Glutamatergic neuron (in vitro differentiated cells): ENCODE results near the gene DNAH9. TPM values are rescaled to one million over a fixed set of nuclear protein-coding genes. Genes with fewer than 3 reads are reported as not detected.

ENCODE experiments used
- DNase-seq: peaks from one replicate; pipeline ENCODE4 v3.0.0; 2022
- H3K27ac Mint-ChIP-seq: one replicate; pipeline ENCODE4 v1.8.0; 2020; ENCODE audit warnings: mild to moderate bottlenecking, mixed read lengths, inconsistent platforms; ENCODE audit not compliant: unreplicated experiment
- H3K27me3 Mint-ChIP-seq: one replicate; pipeline ENCODE4 v1.8.0; 2020; ENCODE audit warnings: mild to moderate bottlenecking, moderate library complexity, mixed read lengths, inconsistent platforms; ENCODE audit not compliant: unreplicated experiment
- H3K36me3 Mint-ChIP-seq: one replicate; pipeline ENCODE4 v1.8.0; 2020; ENCODE audit warnings: mild to moderate bottlenecking, mixed read lengths, inconsistent platforms; ENCODE audit not compliant: unreplicated experiment
- H3K4me1 Mint-ChIP-seq: one replicate; pipeline ENCODE4 v1.8.0; 2020; ENCODE audit warnings: mild to moderate bottlenecking, low read depth, mixed read lengths, inconsistent platforms; ENCODE audit not compliant: unreplicated experiment
- H3K4me3 Mint-ChIP-seq: one replicate; pipeline ENCODE4 v1.8.0; 2020; ENCODE audit warnings: mild to moderate bottlenecking, mixed read lengths, inconsistent platforms; ENCODE audit not compliant: unreplicated experiment
- H3K9me3 Mint-ChIP-seq: one replicate; pipeline ENCODE4 v1.8.0; 2020; ENCODE audit warnings: mild to moderate bottlenecking, moderate library complexity, mixed read lengths, inconsistent platforms; ENCODE audit not compliant: unreplicated experiment
- total RNA-seq: library from RNA; stranded (reverse); fragmentation: NEBNext Ultra II Directional; extraction: Animal tissue kit (Norgen Biotek cat#: 25700); gene quantifications from one replicate; pipeline ENCODE4 v1.2.1, GENCODE V29; 2021; ENCODE audit not compliant: unreplicated experiment
- TF ChIP-seq, protein P1 (sequence below): fragments of 200-600 bp; sonication (generic); IDR thresholded peaks from one replicate; pipeline ENCODE4 v1.5.0; 2021; ENCODE audit not compliant: partially characterized antibody, unreplicated experiment

DNAH9 gene
- total RNA-seq, 1 donor from 2014 or later, result 0.86 TPM

DNA sequence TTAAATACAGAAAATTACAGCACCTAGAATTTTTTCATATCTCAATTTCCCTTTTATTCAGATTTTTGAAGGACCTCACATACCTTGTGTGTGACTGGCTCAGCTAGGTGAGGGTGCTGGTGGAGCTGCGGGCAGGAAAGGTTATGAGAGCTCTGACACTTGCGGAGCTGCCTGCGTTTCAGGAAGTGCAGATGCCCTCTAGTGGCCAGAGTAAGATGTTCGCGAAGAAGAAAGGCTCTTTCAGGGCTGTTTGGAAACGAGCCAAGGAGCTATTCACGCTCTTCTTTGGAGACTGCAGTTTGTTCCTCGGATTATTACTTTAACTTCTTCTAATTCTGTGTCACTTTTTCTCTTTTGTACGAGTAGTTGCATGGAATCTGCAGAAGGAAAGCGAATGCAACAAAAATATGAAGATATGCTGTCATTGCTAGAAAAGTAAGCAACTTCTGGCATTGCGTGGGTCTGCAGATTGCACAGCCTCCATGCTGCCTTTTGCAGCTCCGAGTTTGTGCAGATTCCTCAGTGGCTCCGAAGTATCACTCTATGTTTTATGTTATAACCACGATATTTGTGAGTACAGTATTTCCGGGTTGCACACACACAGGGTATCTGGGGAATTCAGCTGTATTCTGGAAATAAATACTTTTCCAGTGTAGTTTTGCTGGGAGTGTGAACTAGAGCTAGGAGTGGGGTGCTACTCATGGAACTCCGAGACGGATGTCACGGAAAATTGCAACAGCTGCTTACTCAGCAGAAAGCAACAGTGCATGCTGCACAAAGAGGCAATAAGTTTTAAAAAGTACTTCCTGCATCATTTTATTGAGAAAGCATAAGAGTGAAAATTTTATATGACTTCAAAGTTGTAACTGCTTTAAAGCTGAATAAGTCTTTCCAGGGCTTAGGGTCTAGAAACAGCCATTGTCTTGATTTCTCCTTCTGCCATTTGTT lies 46.3 kb downstream of the DNAH9 start:
- Mint-ChIP-seq H3K4me3 (no peak overlapping the region), H3K4me1 (peaks cover 13% of the 10 kb centered on the region), H3K9me3 (peaks cover 6% of the 10 kb centered on the region), H3K36me3 (peaks cover 7% of the 10 kb centered on the region), H3K27ac (no peak overlapping the region), H3K27me3 (peaks cover 3% of the 10 kb centered on the region)
- TF ChIP-seq, protein P1, sequence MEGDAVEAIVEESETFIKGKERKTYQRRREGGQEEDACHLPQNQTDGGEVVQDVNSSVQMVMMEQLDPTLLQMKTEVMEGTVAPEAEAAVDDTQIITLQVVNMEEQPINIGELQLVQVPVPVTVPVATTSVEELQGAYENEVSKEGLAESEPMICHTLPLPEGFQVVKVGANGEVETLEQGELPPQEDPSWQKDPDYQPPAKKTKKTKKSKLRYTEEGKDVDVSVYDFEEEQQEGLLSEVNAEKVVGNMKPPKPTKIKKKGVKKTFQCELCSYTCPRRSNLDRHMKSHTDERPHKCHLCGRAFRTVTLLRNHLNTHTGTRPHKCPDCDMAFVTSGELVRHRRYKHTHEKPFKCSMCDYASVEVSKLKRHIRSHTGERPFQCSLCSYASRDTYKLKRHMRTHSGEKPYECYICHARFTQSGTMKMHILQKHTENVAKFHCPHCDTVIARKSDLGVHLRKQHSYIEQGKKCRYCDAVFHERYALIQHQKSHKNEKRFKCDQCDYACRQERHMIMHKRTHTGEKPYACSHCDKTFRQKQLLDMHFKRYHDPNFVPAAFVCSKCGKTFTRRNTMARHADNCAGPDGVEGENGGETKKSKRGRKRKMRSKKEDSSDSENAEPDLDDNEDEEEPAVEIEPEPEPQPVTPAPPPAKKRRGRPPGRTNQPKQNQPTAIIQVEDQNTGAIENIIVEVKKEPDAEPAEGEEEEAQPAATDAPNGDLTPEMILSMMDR, result peak; percentile 94
- DNase-seq, result peak; percentile 63

DNA sequence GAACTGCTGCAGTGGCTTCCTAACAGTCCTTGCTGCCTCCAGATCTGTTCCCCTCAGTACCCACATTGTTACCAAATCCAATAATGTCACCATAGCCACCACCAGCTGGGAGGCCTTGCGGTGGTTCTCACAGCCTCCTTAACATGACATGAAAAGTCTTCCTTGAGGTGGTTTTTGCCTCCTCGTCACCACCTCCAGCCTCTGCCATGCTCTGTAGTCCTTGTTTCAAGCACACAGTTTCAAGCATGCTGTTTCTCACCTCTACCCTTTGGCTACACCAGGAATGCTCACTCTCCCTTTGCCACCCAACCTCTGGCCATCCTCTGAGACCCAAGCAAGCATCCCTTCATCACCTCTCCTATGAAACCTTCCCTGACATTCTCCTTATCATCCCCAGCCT lies 47.2 kb downstream of the DNAH9 start:
- Mint-ChIP-seq H3K9me3 (peaks cover 8% of the 10 kb centered on the region), H3K27ac (peak overlapping the region; percentile 36), H3K4me3 (no peak overlapping the region), H3K27me3 (peaks cover 3% of the 10 kb centered on the region), H3K4me1 (peaks cover 16% of the 10 kb centered on the region), H3K36me3 (peaks cover 7% of the 10 kb centered on the region)
- no peak for DNase-seq
- TF ChIP-seq, protein P1, result no peak

DNA sequence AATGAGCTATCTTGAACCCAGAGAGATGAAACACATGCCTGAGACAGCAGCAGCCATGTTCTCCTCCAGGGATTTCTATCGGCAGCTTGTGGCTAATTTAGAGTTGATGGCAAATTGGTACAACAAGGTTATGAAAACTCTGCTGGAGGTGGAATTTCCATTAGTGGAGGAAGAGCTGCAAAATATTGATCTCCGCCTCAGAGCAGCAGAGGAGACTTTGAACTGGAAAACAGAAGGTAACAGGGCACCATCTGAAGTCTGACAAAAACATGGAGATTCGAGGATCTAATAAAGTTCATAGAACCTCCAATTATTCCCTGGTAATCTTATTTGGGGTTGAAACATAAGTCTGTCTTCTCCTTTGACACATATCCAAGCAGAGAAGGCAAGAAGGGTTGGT lies 52.8 kb downstream of the DNAH9 start:
- Mint-ChIP-seq H3K36me3 (peaks cover 12% of the 10 kb centered on the region), H3K9me3 (peaks cover 7% of the 10 kb centered on the region), H3K4me1 (peaks cover 30% of the 10 kb centered on the region), H3K4me3 (peak overlapping the region; percentile 62), H3K27ac (peak overlapping the region; percentile 88), H3K27me3 (peaks cover 3% of the 10 kb centered on the region)
- DNase-seq, result no peak
- TF ChIP-seq, protein P1, result no peak

DNA sequence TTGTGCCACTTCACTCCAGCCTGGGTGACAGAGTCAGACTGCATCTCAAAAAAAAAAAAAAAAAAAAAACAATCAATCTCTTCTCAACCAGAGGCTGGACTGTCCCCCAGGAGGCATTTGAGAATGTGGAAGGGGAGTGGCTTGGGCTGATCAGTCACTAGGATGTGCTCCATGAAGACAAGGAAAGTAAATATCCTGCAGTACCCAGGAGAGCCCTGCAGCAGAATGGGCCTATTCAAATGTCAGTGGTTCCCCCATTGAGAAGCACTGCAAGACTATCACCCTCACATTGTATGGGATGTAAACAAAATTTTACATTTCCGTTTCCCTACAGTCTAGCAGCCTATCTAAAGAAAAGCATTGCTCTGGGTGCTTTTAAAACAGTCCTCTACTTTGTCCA lies 70.3 kb downstream of the DNAH9 start:
- peak; percentile 25 for DNase-seq
- H3K27ac Mint-ChIP-seq, result no peak overlapping the region
- no peaks in the 10 kb centered on the region for H3K4me1 Mint-ChIP-seq
- no peak overlapping the region for H3K4me3 Mint-ChIP-seq
- H3K9me3 Mint-ChIP-seq, result no peaks in the 10 kb centered on the region
- TF ChIP-seq, protein P1, result no peak
- no peaks in the 10 kb centered on the region for H3K36me3 Mint-ChIP-seq
- peaks cover 2% of the 10 kb centered on the region for H3K27me3 Mint-ChIP-seq

DNA sequence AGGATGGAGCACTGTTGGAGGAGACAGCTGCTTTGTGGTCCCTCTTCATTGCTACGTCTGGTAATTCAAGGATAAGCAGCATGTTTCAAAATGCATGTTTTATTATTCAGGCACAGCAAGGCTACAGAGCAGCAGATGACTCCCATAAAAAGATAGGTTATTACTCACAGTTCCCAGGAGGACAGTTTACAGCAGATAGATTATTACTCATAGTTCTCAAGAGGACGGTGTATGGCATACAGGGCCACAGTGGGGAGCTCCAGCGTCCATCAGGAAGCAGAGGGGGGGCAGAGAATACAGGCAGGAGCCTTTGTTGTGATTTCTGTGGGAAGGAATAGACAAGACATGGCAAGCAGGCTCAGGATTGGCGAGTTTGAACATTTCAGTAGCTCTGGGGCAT lies 72.9 kb downstream of the DNAH9 start:
- no peak for DNase-seq
- TF ChIP-seq, protein P1, result no peak
- no peak overlapping the region for H3K4me3 Mint-ChIP-seq
- H3K27me3 Mint-ChIP-seq, result peaks cover 2% of the 10 kb centered on the region
- no peaks in the 10 kb centered on the region for H3K4me1 Mint-ChIP-seq
- H3K36me3 Mint-ChIP-seq, result no peaks in the 10 kb centered on the region
- peak overlapping the region; percentile 43 for H3K27ac Mint-ChIP-seq
- no peaks in the 10 kb centered on the region for H3K9me3 Mint-ChIP-seq
